ENCODE measurements around the gene TMEM229A.
"Not testable (repeated sequence)": the region's sequence is repeated elsewhere in the genome, so short reads cannot be mapped to it uniquely, and the experiment has no call there.

The TMEM229A gene

GRCh38 chr7:124041439-124041838 is 8.6 kb upstream of the TMEM229A start:
- no peak overlapping the region for H3K27ac Mint-ChIP-seq
- ATAC-seq, result no peak
- no peaks in the 10 kb centered on the region for H3K4me1 Mint-ChIP-seq
- H3K36me3 Mint-ChIP-seq, result no peaks in the 10 kb centered on the region
- no peak overlapping the region for H3K4me3 Mint-ChIP-seq
- DNase-seq (ENCODE audit: low spot score in 2 of 2), result no peak
- peaks cover 6% of the 10 kb centered on the region for H3K9me3 Mint-ChIP-seq

- not testable (repeated sequence) for H3K4me3 Mint-ChIP-seq; ATAC-seq; H3K9me3 Mint-ChIP-seq; H3K4me1 Mint-ChIP-seq; H3K27ac Mint-ChIP-seq; H3K36me3 Mint-ChIP-seq; DNase-seq (ENCODE audit: low spot score in 2 of 2)
Observed at GRCh38 chr7:124037902-124038301, 5.0 kb upstream of the TMEM229A start.

- peaks cover 9% of the 10 kb centered on the region for H3K9me3 Mint-ChIP-seq
- H3K4me1 Mint-ChIP-seq, result peaks cover 6% of the 10 kb centered on the region
- H3K4me3 Mint-ChIP-seq, result no peak overlapping the region
- no peaks in the 10 kb centered on the region for H3K36me3 Mint-ChIP-seq
- DNase-seq (ENCODE audit: low spot score in 2 of 2) (no peak), ATAC-seq (no peak)
- no peak overlapping the region for H3K27ac Mint-ChIP-seq
Observed at GRCh38 chr7:124035706-124036105, 2.8 kb upstream of the TMEM229A start.

GRCh38 chr7:124034754-124035100 is 1.9 kb upstream of the TMEM229A start:
- Mint-ChIP-seq H3K27ac (no peak overlapping the region), H3K9me3 (peaks cover 9% of the 10 kb centered on the region), H3K36me3 (no peaks in the 10 kb centered on the region), H3K4me3 (no peak overlapping the region), H3K4me1 (peaks cover 6% of the 10 kb centered on the region)
- ATAC-seq (no peak), DNase-seq (ENCODE audit: low spot score in 2 of 2) (no peak)

- Mint-ChIP-seq H3K4me3 (no peak overlapping the region), H3K27ac (no peak overlapping the region), H3K36me3 (no peaks in the 10 kb centered on the region), H3K9me3 (peaks cover 9% of the 10 kb centered on the region), H3K4me1 (peaks cover 6% of the 10 kb centered on the region)
- DNase-seq (ENCODE audit: low spot score in 2 of 2) (no peak), ATAC-seq (no peak)
Observed at GRCh38 chr7:124033807-124034753, 1.2 kb upstream of the TMEM229A start.

- Mint-ChIP-seq H3K4me1 (peaks cover 6% of the 10 kb centered on the region), H3K36me3 (no peaks in the 10 kb centered on the region), H3K4me3 (no peak overlapping the region), H3K9me3 (peaks cover 9% of the 10 kb centered on the region), H3K27ac (no peak overlapping the region)
- ATAC-seq (peak; percentile 49), DNase-seq (ENCODE audit: low spot score in 2 of 2) (no peak)
Observed at GRCh38 chr7:124033095-124033806, 384 bp upstream of the TMEM229A start.

- H3K4me3 Mint-ChIP-seq, result peak overlapping the region; percentile 19
- ATAC-seq (no peak), DNase-seq (ENCODE audit: low spot score in 2 of 2) (no peak)
- peaks cover 6% of the 10 kb centered on the region for H3K4me1 Mint-ChIP-seq
- H3K9me3 Mint-ChIP-seq, result peaks cover 4% of the 10 kb centered on the region
- no peak overlapping the region for H3K27ac Mint-ChIP-seq
- no peaks in the 10 kb centered on the region for H3K36me3 Mint-ChIP-seq
Observed at GRCh38 chr7:124031919-124032318, 948 bp downstream of the TMEM229A start.

GRCh38 chr7:124031406-124031805 is 1.5 kb downstream of the TMEM229A start:
- H3K27ac Mint-ChIP-seq, result no peak overlapping the region
- H3K9me3 Mint-ChIP-seq, result peaks cover 4% of the 10 kb centered on the region
- peaks cover 6% of the 10 kb centered on the region for H3K4me1 Mint-ChIP-seq
- DNase-seq (ENCODE audit: low spot score in 2 of 2) (no peak), ATAC-seq (no peak)
- no peak overlapping the region for H3K4me3 Mint-ChIP-seq
- no peaks in the 10 kb centered on the region for H3K36me3 Mint-ChIP-seq

GRCh38 chr7:124030964-124031363 is 1.9 kb downstream of the TMEM229A start:
- ATAC-seq, result no peak
- Mint-ChIP-seq H3K36me3 (no peaks in the 10 kb centered on the region), H3K4me3 (no peak overlapping the region), H3K27ac (no peak overlapping the region), H3K4me1 (peaks cover 6% of the 10 kb centered on the region), H3K9me3 (peaks cover 4% of the 10 kb centered on the region)
- no peak for DNase-seq (ENCODE audit: low spot score in 2 of 2)

- ATAC-seq, result no peak
- Mint-ChIP-seq H3K4me3 (no peak overlapping the region), H3K27ac (no peak overlapping the region), H3K36me3 (no peaks in the 10 kb centered on the region), H3K4me1 (peaks cover 6% of the 10 kb centered on the region), H3K9me3 (peaks cover 3% of the 10 kb centered on the region)
- no peak for DNase-seq (ENCODE audit: low spot score in 2 of 2)
Observed at GRCh38 chr7:124029396-124030188, 3.3 kb downstream of the TMEM229A start.

GRCh38 chr7:124027236-124027635 is 5.6 kb downstream of the TMEM229A start:
- H3K4me1 Mint-ChIP-seq, result peaks cover 6% of the 10 kb centered on the region
- DNase-seq (ENCODE audit: low spot score in 2 of 2), result no peak

GRCh38 chr7:124024329-124024728 is 8.5 kb downstream of the TMEM229A start:
- H3K9me3 Mint-ChIP-seq; H3K4me3 Mint-ChIP-seq; H3K4me1 Mint-ChIP-seq; DNase-seq (ENCODE audit: low spot score in 2 of 2); ATAC-seq; H3K27ac Mint-ChIP-seq; H3K36me3 Mint-ChIP-seq: not testable (repeated sequence)

More at GRCh38 chr7:124027236-124027635, 5.6 kb downstream of the TMEM229A start:
- Mint-ChIP-seq H3K36me3 (no peaks in the 10 kb centered on the region), H3K4me3 (no peak overlapping the region), H3K27ac (no peak overlapping the region), H3K9me3 (no peaks in the 10 kb centered on the region)
- ATAC-seq, result no peak

- no peak for DNase-seq (ENCODE audit: low spot score in 2 of 2)
- Mint-ChIP-seq H3K9me3 (peaks cover 2% of the 10 kb centered on the region), H3K4me3 (no peak overlapping the region), H3K36me3 (no peaks in the 10 kb centered on the region), H3K27ac (no peak overlapping the region), H3K4me1 (no peaks in the 10 kb centered on the region)
- ATAC-seq, result no peak
Observed at GRCh38 chr7:124022551-124022950, 10.3 kb downstream of the TMEM229A start.

- Mint-ChIP-seq H3K4me1 (no peaks in the 10 kb centered on the region), H3K4me3 (no peak overlapping the region), H3K9me3 (peaks cover 2% of the 10 kb centered on the region), H3K36me3 (no peaks in the 10 kb centered on the region), H3K27ac (no peak overlapping the region)
- ATAC-seq, result no peak
- DNase-seq (ENCODE audit: low spot score in 2 of 2), result no peak
Observed at GRCh38 chr7:124020060-124020459, 12.8 kb downstream of the TMEM229A start.

- Mint-ChIP-seq H3K36me3 (no peaks in the 10 kb centered on the region), H3K4me3 (no peak overlapping the region), H3K27ac (no peak overlapping the region), H3K4me1 (no peaks in the 10 kb centered on the region), H3K9me3 (no peaks in the 10 kb centered on the region)
- no peak for ATAC-seq
- DNase-seq (ENCODE audit: low spot score in 2 of 2), result no peak
Observed at GRCh38 chr7:124013306-124013705, 19.6 kb downstream of the TMEM229A start.

All from stimulated activated effector memory CD8-positive, alpha-beta T cell treated with anti-CD3 and anti-CD28 coated beads, Interleukin-12 subunit alpha, Interleukin-12 subunit beta, amount 100 ng/mL, for 72 hours (primary cell).